ENCODE measurements around the gene ACSS1. TPM values are rescaled to one million over a fixed set of nuclear protein-coding genes. Genes with fewer than 3 reads are reported as not detected.

The ACSS1 gene
- total RNA-seq, 1 experiment from 2014 or later: 0.61 TPM

- H2AFZ ChIP-seq (ENCODE audit: low read length): no peak overlapping the region
- H3K23me2 ChIP-seq (ENCODE audit: insufficient read length, low read depth, low read length, poor library complexity, severe bottlenecking): peaks cover 7% of the 10 kb centered on the region
- DNase-seq: no peak
- no peak overlapping the region for H4K5ac ChIP-seq (ENCODE audit: insufficient read length, low read depth, low read length)
- no peaks in the 10 kb centered on the region for H3K79me2 ChIP-seq (ENCODE audit: insufficient read depth, low read length)
- H2BK120ac ChIP-seq (ENCODE audit: low read depth, low read length, poor library complexity, severe bottlenecking): no peak overlapping the region
- H3K4me1 ChIP-seq (ENCODE audit: insufficient read depth, low read length): no peaks in the 10 kb centered on the region
- H3K36me3 Mint-ChIP-seq (ENCODE audit: insufficient read depth in 1 of 3, low read depth in 3 of 3): no peaks in the 10 kb centered on the region
- H3K27me3 Mint-ChIP-seq (ENCODE audit: low read depth): peaks cover 65% of the 10 kb centered on the region
- TF ChIP-seq, protein P1, sequence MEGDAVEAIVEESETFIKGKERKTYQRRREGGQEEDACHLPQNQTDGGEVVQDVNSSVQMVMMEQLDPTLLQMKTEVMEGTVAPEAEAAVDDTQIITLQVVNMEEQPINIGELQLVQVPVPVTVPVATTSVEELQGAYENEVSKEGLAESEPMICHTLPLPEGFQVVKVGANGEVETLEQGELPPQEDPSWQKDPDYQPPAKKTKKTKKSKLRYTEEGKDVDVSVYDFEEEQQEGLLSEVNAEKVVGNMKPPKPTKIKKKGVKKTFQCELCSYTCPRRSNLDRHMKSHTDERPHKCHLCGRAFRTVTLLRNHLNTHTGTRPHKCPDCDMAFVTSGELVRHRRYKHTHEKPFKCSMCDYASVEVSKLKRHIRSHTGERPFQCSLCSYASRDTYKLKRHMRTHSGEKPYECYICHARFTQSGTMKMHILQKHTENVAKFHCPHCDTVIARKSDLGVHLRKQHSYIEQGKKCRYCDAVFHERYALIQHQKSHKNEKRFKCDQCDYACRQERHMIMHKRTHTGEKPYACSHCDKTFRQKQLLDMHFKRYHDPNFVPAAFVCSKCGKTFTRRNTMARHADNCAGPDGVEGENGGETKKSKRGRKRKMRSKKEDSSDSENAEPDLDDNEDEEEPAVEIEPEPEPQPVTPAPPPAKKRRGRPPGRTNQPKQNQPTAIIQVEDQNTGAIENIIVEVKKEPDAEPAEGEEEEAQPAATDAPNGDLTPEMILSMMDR (conservative IDR thresholded peaks at IDR 0.05): no peak
- no peaks in the 10 kb centered on the region for H3K9me3 ChIP-seq (ENCODE audit: control insufficient read depth, low read depth, low read length)
- H2BK12ac ChIP-seq (ENCODE audit: insufficient read length, low read depth, low read length): no peak overlapping the region
- no peak overlapping the region for H3K4ac ChIP-seq (ENCODE audit: low read depth, low read length)
- H4K20me1 ChIP-seq (ENCODE audit: control insufficient read depth, insufficient read depth, insufficient read length): no peaks in the 10 kb centered on the region
- H3K23ac ChIP-seq (ENCODE audit: insufficient read length, low read depth, low read length): no peak overlapping the region
- H4K8ac ChIP-seq (replicated peaks; ENCODE audit: insufficient read length, low read depth, low read length): no peak overlapping the region
- H2BK20ac ChIP-seq (ENCODE audit: low read depth, low read length, poor library complexity, severe bottlenecking): no peak overlapping the region
- peaks cover 21% of the 10 kb centered on the region; the same call in 1 of the 2 replicates for H3K27me3 ChIP-seq (ENCODE audit: insufficient read depth, low read length)
- H3K9ac ChIP-seq (ENCODE audit: extremely low read depth, insufficient read length, low read length): no peak overlapping the region
- H3T11ph ChIP-seq (ENCODE audit: low read length): no peak overlapping the region
- no peak overlapping the region for H2BK5ac ChIP-seq (ENCODE audit: insufficient read length, low read length)
- H3K4me3 Mint-ChIP-seq: no peak overlapping the region
- no peak overlapping the region for H3K56ac ChIP-seq (ENCODE audit: insufficient read length, low read depth, low read length)
- H3K4me1 Mint-ChIP-seq: peaks cover 10% of the 10 kb centered on the region in 2 experiments; a peak in 3 of 4 replicates
- no peak overlapping the region for H2AK5ac ChIP-seq (ENCODE audit: insufficient read length, low read length)
- H3K4me2 ChIP-seq (ENCODE audit: insufficient read depth, insufficient read length, low read length): no peak overlapping the region
- H2BK15ac ChIP-seq (ENCODE audit: low read depth, low read length): no peak overlapping the region
- no peaks in the 10 kb centered on the region for H3K79me1 ChIP-seq (ENCODE audit: insufficient read depth, low read depth, low read length, poor library complexity, severe bottlenecking)
- no peak overlapping the region for H3K27ac Mint-ChIP-seq
- WGBS (ENCODE audit: extremely low coverage, insufficient read length, low lambda C conversion rate): no CpG with 5 or more reads among the region's 16 CpGs
- no peak overlapping the region for H4K91ac ChIP-seq (ENCODE audit: insufficient read length, low read depth, low read length)
- H3K18ac ChIP-seq (ENCODE audit: insufficient read length, low read depth, low read length): no peak overlapping the region
- no peak overlapping the region for H3K27ac ChIP-seq (ENCODE audit: insufficient read length, low read depth, low read length)
- H3K14ac ChIP-seq (ENCODE audit: insufficient read depth, low read length): no peak overlapping the region
- no peaks in the 10 kb centered on the region for H3K9me3 Mint-ChIP-seq
Measured at GRCh38 chr20:25052255-25053194, 5.4 kb downstream of the ACSS1 start.

Data from H9 (cell line).